Naive thymus-derived CD4-positive, alpha-beta T cell (primary cell): ENCODE measurements around the gene TAS2R8. TPM values are rescaled to one million over a fixed set of nuclear protein-coding genes. Genes with fewer than 3 reads are reported as not detected.
A peak's percentile ranks its signal among the peaks of the same experiment; 100 is the strongest.

Experiments
- ATAC-seq: fragments of 150-1000 bp; cut with Tn5 transposase; 2 replicates; pipeline ENCODE4 v1.10.0; 2021; ENCODE audit warnings: mild to moderate bottlenecking, moderate library complexity
- CTCF ChIA-PET: fragments of 350-600 bp; sonication (Branson Sonifier 250); formaldehyde crosslinking; loops from one replicate; lab custom pipeline; 2021; ENCODE audit warnings: antibody characterized with exemption; lab: Charles Lee
- POLR2A ChIA-PET: fragments of 350-600 bp; sonication (Branson Sonifier 250); formaldehyde crosslinking; loops from one replicate; lab custom pipeline; 2021; ENCODE audit warnings: antibody characterized with exemption, inconsistent platforms; lab: Charles Lee
- DNase-seq, 9 donors: peaks; one replicate each; pipeline versions ENCODE4 v3.0.0 to v3.0.0-alpha.2; 2020 to 2022; ENCODE audit warnings: mixed read lengths in 1 of 9
- H3K27ac ChIP-seq: one replicate; pipeline ENCODE4 v1.7.0; 2013; ENCODE audit warnings: mild to moderate bottlenecking, low read depth, low read length, moderate library complexity
- H3K27me3 ChIP-seq, 2 donors: one replicate each; pipeline ENCODE4 v1.7.0; 2013; ENCODE audit warnings: low read length in 2 of 2, mild to moderate bottlenecking in 2 of 2, moderate library complexity in 2 of 2; ENCODE audit not compliant: control insufficient read depth in 2 of 2, insufficient read depth in 2 of 2
- H3K36me3 ChIP-seq, 3 experiments: 1 replicate in 2 of 3; 2 replicates in 1 of 3; pipeline ENCODE4 v1.7.0; 2013; ENCODE audit warnings: low read length in 3 of 3, mild to moderate bottlenecking in 3 of 3, moderate library complexity in 1 of 3; ENCODE audit not compliant: insufficient read depth in 3 of 3, control insufficient read depth in 2 of 3
- H3K4me1 ChIP-seq, 2 donors: one replicate each; pipeline ENCODE4 v1.7.0; 2013; ENCODE audit warnings: low read length in 2 of 2, mild to moderate bottlenecking in 2 of 2, moderate library complexity in 1 of 2; ENCODE audit not compliant: control insufficient read depth in 2 of 2, insufficient read depth in 2 of 2
- H3K4me3 ChIP-seq: 2 replicates; pipeline ENCODE4 v1.7.0; 2013; ENCODE audit warnings: mild to moderate bottlenecking, low read length
- H3K9me3 ChIP-seq, 3 experiments: 1 replicate in 2 of 3; 2 replicates in 1 of 3; pipeline ENCODE4 v1.7.0; 2013; ENCODE audit warnings: low read length in 3 of 3; ENCODE audit not compliant: control insufficient read depth in 2 of 3
- H3K27ac Mint-ChIP-seq, 9 donors: one replicate each; pipeline ENCODE4 v1.8.0; 2020 to 2022; ENCODE audit warnings: mixed read lengths in 9 of 9, mild to moderate bottlenecking in 8 of 9, moderate library complexity in 5 of 9, inconsistent platforms in 2 of 9
- H3K27me3 Mint-ChIP-seq, 5 donors: one replicate each; pipeline ENCODE4 v1.8.0; 2021 to 2022; ENCODE audit warnings: mixed read lengths in 5 of 5, mild to moderate bottlenecking in 1 of 5
- H3K36me3 Mint-ChIP-seq, 5 donors: one replicate each; pipeline ENCODE4 v1.8.0; 2020 to 2022; ENCODE audit warnings: mixed read lengths in 5 of 5, mild to moderate bottlenecking in 3 of 5, inconsistent platforms in 1 of 5
- H3K4me1 Mint-ChIP-seq, 7 donors: one replicate each; pipeline ENCODE4 v1.8.0; 2020 to 2022; ENCODE audit warnings: mixed read lengths in 7 of 7, mild to moderate bottlenecking in 3 of 7, inconsistent platforms in 1 of 7
- H3K4me3 Mint-ChIP-seq, 10 donors: one replicate each; pipeline ENCODE4 v1.8.0; 2020 to 2022; ENCODE audit warnings: mild to moderate bottlenecking in 10 of 10, mixed read lengths in 10 of 10, moderate library complexity in 6 of 10, inconsistent platforms in 2 of 10
- H3K9me3 Mint-ChIP-seq, 11 donors: one replicate each; pipeline ENCODE4 v1.8.0; 2020 to 2022; ENCODE audit warnings: mixed read lengths in 11 of 11, mild to moderate bottlenecking in 4 of 11, inconsistent platforms in 1 of 11, moderate library complexity in 1 of 11
- intact Hi-C, 2 donors: fragments of 100-400 bp; cut with micrococcal nuclease; formaldehyde crosslinking; loops; one replicate each; pipeline ENCODE4 v1.15.1; 2023
- polyA plus RNA-seq, 2 donors: library from polyadenylated mRNA; unstranded; fragments of 300-500 nt; fragmentation: Illumina TruSeq; gene quantifications; one replicate each; pipeline ENCODE4 v1.2.3, GENCODE V29; 2021
- total RNA-seq, 6 experiments: library from RNA in 5 of 6; stranded (reverse) in 5 of 6; gene quantifications; 1 replicate in 5 of 6; 2 replicates in 1 of 6; pipeline ENCODE4 v1.2.3 and lab custom pipeline; 2021 to 2026

TAS2R8 gene
- total RNA-seq (not detected), polyA plus RNA-seq (not detected), total RNA-seq (lab: John Stamatoyannopoulos, UW) (not detected)

GRCh38 chr12:10807186-10807585 is at the start of gene TAS2R8:
TSS of gene TAS2R8 (minus strand) at chr12:10807286. CDS start at chr12:10806980, 306 bp downstream.
- H3K9me3 Mint-ChIP-seq, result no peaks in the 10 kb centered on the region
- H3K36me3 Mint-ChIP-seq, result no peaks in the 10 kb centered on the region
- H3K27me3 Mint-ChIP-seq, result peaks cover 23 to 44% (median 32%) of the 10 kb centered on the region in 5 donors
- intact Hi-C loops, result no loop called here
- Histone ChIP-seq H3K27ac (no peak within 1 kb of the TSS), H3K36me3 (no peaks in the 10 kb centered on the region), H3K9me3 (no peaks in the 10 kb centered on the region), H3K27me3 (no peaks in the 10 kb centered on the region), H3K4me1 (no peaks in the 10 kb centered on the region), H3K4me3 (no peak within 1 kb of the TSS)
- ChIA-PET POLR2A (no interaction called here), CTCF (no interaction called here)
- H3K27ac Mint-ChIP-seq, result no peak within 1 kb of the TSS
- H3K4me1 Mint-ChIP-seq, result no peaks in the 10 kb centered on the region
- DNase-seq (no peak), ATAC-seq (no peak)
- no peak within 1 kb of the TSS for H3K4me3 Mint-ChIP-seq

DNA sequence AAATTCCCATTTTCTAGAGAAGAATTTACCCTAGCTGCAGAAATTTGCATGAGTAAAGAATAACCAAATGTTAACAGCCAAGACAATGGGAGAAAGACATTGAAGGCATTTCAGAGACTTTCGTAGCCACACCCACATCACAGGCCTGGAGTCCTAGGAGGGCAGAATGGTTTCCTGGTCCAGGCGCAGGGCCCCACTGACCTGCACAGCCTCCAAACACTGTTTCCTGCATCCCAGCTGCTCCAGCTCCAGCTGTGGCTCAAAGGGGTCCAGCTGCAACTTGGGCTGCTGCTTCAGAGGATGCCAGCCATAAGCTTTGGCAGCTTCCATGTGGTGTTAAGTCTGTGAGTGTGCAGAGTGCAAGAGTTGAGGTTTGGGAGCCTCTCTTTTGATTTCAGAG is 48.7 kb upstream of the TAS2R8 start:
- Mint-ChIP-seq H3K27ac (no peak overlapping the region), H3K27me3 (no peaks in the 10 kb centered on the region), H3K9me3 (peaks cover 15 to 54% (median 36%) of the 10 kb centered on the region in 11 donors), H3K4me3 (no peak overlapping the region), H3K36me3 (peaks cover 41 to 76% (median 57%) of the 10 kb centered on the region in 5 donors), H3K4me1 (peaks cover 10 to 41% (median 30%) of the 10 kb centered on the region in 7 donors)
- Histone ChIP-seq H3K4me1 (peaks cover 0 to 11% of the 10 kb centered on the region in 2 donors), H3K27ac (no peak overlapping the region), H3K27me3 (no peaks in the 10 kb centered on the region), H3K9me3 (peaks cover 0 to 31% (median 12%) of the 10 kb centered on the region in 3 experiments), H3K36me3 (peaks cover 0 to 11% (median 0%) of the 10 kb centered on the region in 3 experiments), H3K4me3 (no peak overlapping the region)
- ChIA-PET POLR2A (no interaction called here), CTCF (interaction anchor here (0.5 kb wide), 1 partner anchor 906 kb away, joined by 4 read pairs; no protein-coding TSS in a partner anchor)
- DNase-seq (no peak), ATAC-seq (no peak)
- intact Hi-C loops, result no loop called here

- Mint-ChIP-seq H3K4me3 (no peak overlapping the region), H3K36me3 (peaks cover 23 to 68% (median 49%) of the 10 kb centered on the region in 5 donors), H3K27ac (no peak overlapping the region), H3K4me1 (peaks cover 26 to 57% (median 46%) of the 10 kb centered on the region in 7 donors), H3K27me3 (no peaks in the 10 kb centered on the region), H3K9me3 (peaks cover 3 to 33% (median 29%) of the 10 kb centered on the region in 11 donors)
- Histone ChIP-seq H3K27ac (no peak overlapping the region), H3K4me1 (peaks cover 0 to 23% of the 10 kb centered on the region in 2 donors), H3K9me3 (peaks cover 0 to 31% (median 12%) of the 10 kb centered on the region in 3 experiments), H3K27me3 (no peaks in the 10 kb centered on the region), H3K36me3 (peaks cover 0 to 6% (median 0%) of the 10 kb centered on the region in 3 experiments), H3K4me3 (no peak overlapping the region)
- DNase-seq (no peak), ATAC-seq (no peak)
- ChIA-PET POLR2A (no interaction called here), CTCF (no interaction called here)
- intact Hi-C loops, result no loop called here
These were observed 46.7 kb upstream of the TAS2R8 start for GRCh38 chr12:10853776-10854175.

GRCh38 chr12:10851243-10851858 is 44.3 kb upstream of the TAS2R8 start:
- Histone ChIP-seq H3K9me3 (peaks cover 0 to 9% (median 4%) of the 10 kb centered on the region in 3 experiments), H3K27me3 (no peaks in the 10 kb centered on the region), H3K4me3 (no peak overlapping the region), H3K4me1 (peaks cover 0 to 23% of the 10 kb centered on the region in 2 donors), H3K36me3 (peaks cover 0 to 6% (median 0%) of the 10 kb centered on the region in 3 experiments), H3K27ac (no peak overlapping the region)
- H3K9me3 Mint-ChIP-seq, result peaks cover 0 to 11% (median 8%) of the 10 kb centered on the region in 11 donors
- H3K27ac Mint-ChIP-seq, result peak overlapping the region in 3 of 9 donors; percentile 11 to 62 (median 18)
- ChIA-PET CTCF (no interaction called here), POLR2A (no interaction called here)
- peaks cover 32 to 57% (median 46%) of the 10 kb centered on the region in 7 donors for H3K4me1 Mint-ChIP-seq
- no peaks in the 10 kb centered on the region for H3K27me3 Mint-ChIP-seq
- peaks cover 22 to 65% (median 49%) of the 10 kb centered on the region in 5 donors for H3K36me3 Mint-ChIP-seq
- ATAC-seq (peak; percentile 42), DNase-seq (no peak)
- no peak overlapping the region for H3K4me3 Mint-ChIP-seq
- intact Hi-C loops, result no loop called here

GRCh38 chr12:10849425-10849878 is 42.4 kb upstream of the TAS2R8 start, which contains the start of gene PRR4:
TSS of gene PRR4 (minus strand) at chr12:10849475. CDS start at chr12:10849437, 38 bp downstream.
- H3K4me1 Mint-ChIP-seq, result peaks cover 32 to 49% (median 41%) of the 10 kb centered on the region in 7 donors
- intact Hi-C loops, result no loop called here
- Histone ChIP-seq H3K36me3 (peaks cover 0 to 6% (median 0%) of the 10 kb centered on the region in 3 experiments), H3K9me3 (no peaks in the 10 kb centered on the region), H3K27ac (no peak within 1 kb of the TSS), H3K4me3 (no peak within 1 kb of the TSS), H3K4me1 (peaks cover 0 to 23% of the 10 kb centered on the region in 2 donors), H3K27me3 (no peaks in the 10 kb centered on the region)
- ChIA-PET POLR2A (no interaction called here), CTCF (interaction anchor here (0.6 to 0.7 kb wide), 2 partner anchors 179 to 345 kb away, joined by 3 read pairs; no protein-coding TSS in a partner anchor)
- peaks cover 0 to 3% (median 0%) of the 10 kb centered on the region in 11 donors for H3K9me3 Mint-ChIP-seq
- H3K27ac Mint-ChIP-seq, result peak within 1 kb of the TSS in 4 of 9 donors; percentile 7 to 75 (median 29)
- H3K27me3 Mint-ChIP-seq, result no peaks in the 10 kb centered on the region
- H3K36me3 Mint-ChIP-seq, result peaks cover 14 to 66% (median 48%) of the 10 kb centered on the region in 5 donors
- peak within 1 kb of the TSS in 3 of 10 donors; percentile 7 to 21 (median 14) for H3K4me3 Mint-ChIP-seq
- ATAC-seq (peak; percentile 46), DNase-seq (peak in 5 of 9 donors; percentile 4 to 43 (median 27))

GRCh38 chr12:10847744-10848143 is 40.7 kb upstream of the TAS2R8 start:
- H3K4me1 Mint-ChIP-seq, result peaks cover 28 to 36% (median 34%) of the 10 kb centered on the region in 7 donors
- ATAC-seq, result no peak
- DNase-seq, result no peak
- H3K36me3 ChIP-seq, result peaks cover 0 to 6% (median 0%) of the 10 kb centered on the region in 3 experiments
- ChIA-PET POLR2A (no interaction called here), CTCF (no interaction called here)
- no peak overlapping the region for H3K27ac ChIP-seq
- intact Hi-C loops, result no loop called here
- peaks cover 14 to 69% (median 50%) of the 10 kb centered on the region in 5 donors for H3K36me3 Mint-ChIP-seq
- H3K27me3 ChIP-seq, result no peaks in the 10 kb centered on the region
- H3K27me3 Mint-ChIP-seq, result no peaks in the 10 kb centered on the region
- H3K4me3 Mint-ChIP-seq, result no peak overlapping the region
- H3K4me3 ChIP-seq, result no peak overlapping the region
- peak overlapping the region in 1 of 9 donors; percentile 61 for H3K27ac Mint-ChIP-seq
- H3K4me1 ChIP-seq, result peaks cover 0 to 23% of the 10 kb centered on the region in 2 donors
- peaks cover 0 to 3% (median 0%) of the 10 kb centered on the region in 11 donors for H3K9me3 Mint-ChIP-seq
- no peaks in the 10 kb centered on the region for H3K9me3 ChIP-seq
